Gastroesophageal sphincter (tissue), 3 donors: ENCODE results near the gene GPAT2.
"Not testable (repeated sequence)": the region's sequence is repeated elsewhere in the genome, so short reads cannot be mapped to it uniquely, and the experiment has no call there.

Experiments
- POLR2AphosphoS5 ChIP-seq: sonication (generic); formaldehyde crosslinking; IDR thresholded peaks from one replicate; pipeline ENCODE4 v1.6.1; 2017; ENCODE audit warnings: antibody characterized with exemption
- TF ChIP-seq, protein P1 (sequence below), 4 experiments: fragments of 200-600 bp in 2 of 4; fragments of 450-650 bp in 2 of 4; sonication (generic) in 1 of 4; IDR thresholded peaks; one replicate each; pipeline ENCODE4 v1.5.1; 2017 to 2019; ENCODE audit warnings: antibody characterized with exemption in 4 of 4, mild to moderate bottlenecking in 2 of 4, moderate library complexity in 2 of 4

GRCh38 chr2:96023701-96024100, 11.0 kb downstream of the GPAT2 start:
- TF ChIP-seq, protein P1, sequence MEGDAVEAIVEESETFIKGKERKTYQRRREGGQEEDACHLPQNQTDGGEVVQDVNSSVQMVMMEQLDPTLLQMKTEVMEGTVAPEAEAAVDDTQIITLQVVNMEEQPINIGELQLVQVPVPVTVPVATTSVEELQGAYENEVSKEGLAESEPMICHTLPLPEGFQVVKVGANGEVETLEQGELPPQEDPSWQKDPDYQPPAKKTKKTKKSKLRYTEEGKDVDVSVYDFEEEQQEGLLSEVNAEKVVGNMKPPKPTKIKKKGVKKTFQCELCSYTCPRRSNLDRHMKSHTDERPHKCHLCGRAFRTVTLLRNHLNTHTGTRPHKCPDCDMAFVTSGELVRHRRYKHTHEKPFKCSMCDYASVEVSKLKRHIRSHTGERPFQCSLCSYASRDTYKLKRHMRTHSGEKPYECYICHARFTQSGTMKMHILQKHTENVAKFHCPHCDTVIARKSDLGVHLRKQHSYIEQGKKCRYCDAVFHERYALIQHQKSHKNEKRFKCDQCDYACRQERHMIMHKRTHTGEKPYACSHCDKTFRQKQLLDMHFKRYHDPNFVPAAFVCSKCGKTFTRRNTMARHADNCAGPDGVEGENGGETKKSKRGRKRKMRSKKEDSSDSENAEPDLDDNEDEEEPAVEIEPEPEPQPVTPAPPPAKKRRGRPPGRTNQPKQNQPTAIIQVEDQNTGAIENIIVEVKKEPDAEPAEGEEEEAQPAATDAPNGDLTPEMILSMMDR (IDR thresholded peaks at IDR 0.05), result not testable (repeated sequence)
- TF ChIP-seq POLR2AphosphoS5, result not testable (repeated sequence)
